NCI-H524 treated with DMSO at 0.1 percent for 48 hours (cell line): ENCODE measurements around the gene TRIM44.
"Not testable (repeated sequence)": the region's sequence is repeated elsewhere in the genome, so short reads cannot be mapped to it uniquely, and the experiment has no call there.

ENCODE experiments used
- DNase-seq: peaks from one replicate; lab custom pipeline; 2025; lab: John Stamatoyannopoulos, UW

The TRIM44 gene

DNA sequence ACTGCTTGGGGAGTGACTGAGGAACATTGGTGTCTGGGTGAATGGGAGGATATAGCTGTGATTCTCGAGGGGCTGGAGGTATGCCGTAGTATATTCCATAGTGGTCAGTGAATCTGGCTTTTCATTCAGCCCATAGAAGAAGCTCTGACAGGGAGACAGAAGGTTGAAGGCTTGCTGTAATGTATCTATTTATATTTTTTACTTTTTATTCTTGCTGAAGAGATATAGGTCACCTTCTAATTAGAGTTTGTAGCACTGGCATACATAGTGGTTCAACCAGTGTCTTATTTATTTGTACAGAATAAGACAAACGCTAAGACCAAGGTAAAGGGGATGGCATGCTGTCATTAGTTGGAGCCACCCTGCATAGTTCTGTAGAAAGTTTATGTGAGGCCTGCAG, 10.0 kb downstream of the TRIM44 start:
- DNase-seq: no peak

DNA sequence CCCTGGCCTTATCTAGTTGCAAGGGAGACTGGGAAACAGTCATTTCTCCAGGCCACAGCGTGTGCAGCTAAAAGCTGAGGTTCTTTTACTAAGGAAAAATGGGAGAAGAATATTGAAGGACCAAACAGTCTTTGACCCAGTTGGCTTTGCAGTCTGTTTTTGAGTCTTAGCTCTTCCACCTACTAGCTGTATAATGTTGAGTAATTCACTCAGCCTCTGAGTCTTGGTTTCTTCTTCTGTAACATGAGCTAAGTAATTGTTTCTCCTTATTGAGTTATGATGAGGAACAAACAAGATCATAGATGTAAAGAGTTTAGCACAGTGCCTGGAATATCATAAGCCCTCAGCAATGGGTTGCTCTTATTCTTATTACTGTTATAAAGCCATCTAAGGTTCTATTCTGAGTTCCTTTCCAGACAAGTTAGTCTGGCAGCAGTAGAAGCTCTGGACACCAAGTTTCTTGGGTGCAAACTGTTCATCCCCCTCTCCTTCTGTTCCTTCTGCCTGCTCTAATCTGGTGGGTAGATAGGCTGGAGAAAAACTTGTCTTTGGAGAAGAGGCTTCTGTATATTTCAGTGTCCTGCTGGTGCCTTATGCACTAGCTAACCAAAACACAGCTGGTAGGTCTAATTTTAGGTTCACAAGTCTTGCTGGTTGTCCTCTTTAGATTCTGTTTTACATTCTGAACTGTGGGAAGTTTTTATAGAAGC, 13.5 kb downstream of the TRIM44 start:
- no peak for DNase-seq

DNA sequence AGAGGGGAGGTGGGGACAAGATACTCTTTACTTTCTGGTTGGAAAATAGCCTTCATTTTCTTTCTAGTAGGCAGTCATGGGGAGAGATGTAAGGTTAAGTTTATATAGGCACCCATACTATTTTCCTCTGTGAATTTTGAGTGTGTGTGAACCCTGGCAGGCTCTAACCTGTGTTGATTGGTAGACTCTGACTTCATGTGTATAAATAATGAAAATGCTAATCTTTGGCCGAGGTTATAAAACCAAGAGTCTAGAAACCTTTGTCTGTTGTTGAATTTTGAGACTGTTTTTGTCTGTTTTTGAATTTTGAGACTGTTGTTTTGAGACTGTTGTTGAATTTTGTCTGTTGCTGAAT, 14.0 kb downstream of the TRIM44 start:
- no peak for DNase-seq

DNA sequence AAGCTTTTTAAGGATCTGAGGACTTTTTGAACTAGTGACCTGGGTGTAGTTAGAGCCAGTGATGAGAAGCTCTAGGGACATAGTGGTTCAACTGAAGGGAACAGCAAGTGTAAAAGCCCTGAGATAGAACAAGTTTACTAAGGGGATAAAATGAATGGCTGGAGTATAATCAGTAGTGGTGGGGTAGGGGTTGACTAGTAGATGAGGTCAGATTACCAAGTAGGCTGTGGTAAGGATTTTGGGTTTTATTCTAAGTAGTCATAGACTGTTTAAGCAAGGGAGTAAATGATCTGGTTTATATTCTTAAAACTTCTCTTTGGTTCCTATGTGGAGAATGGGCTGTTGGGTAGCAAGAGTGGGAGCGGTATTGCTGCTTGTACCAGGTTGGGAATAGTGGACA, 15.3 kb downstream of the TRIM44 start:
- DNase-seq: no peak

DNA sequence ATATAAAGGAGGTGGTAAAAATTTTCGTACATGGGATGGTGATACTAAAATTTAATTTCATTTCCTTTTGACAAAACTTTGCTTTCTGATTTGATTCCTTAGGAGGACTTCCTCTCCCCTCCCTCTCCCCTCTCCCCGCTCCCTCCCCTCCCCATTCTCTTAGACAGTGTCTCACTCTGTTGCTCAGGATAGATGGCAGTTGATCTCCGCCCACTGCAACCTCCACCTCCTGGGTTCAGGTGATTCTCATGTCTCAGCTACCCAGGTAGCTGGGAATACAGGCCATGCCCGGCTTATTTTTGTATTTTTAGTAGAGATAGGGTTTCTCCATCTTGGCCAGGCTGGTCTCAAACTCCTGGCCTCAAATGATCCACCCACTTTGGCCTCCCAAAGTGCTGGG, 15.9 kb downstream of the TRIM44 start:
- DNase-seq: no peak

DNA sequence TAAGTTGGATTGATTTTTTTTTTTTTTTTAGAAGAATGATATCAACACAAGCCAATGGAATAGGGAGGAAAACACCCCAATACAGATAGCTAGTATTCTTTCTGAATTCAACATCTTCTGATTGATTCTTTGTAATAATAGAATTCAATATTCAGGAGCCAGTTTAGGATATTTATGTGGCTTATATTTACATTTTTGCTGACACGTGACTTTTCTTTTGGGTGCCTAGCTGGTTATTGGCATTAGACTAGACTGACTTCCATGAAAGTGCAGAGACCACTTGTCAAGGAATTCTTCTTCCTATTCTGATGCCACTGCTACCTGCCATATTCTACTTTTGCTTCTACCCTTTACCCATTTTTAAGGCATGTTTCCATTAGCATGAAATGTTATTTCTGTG, 16.4 kb downstream of the TRIM44 start:
- no peak for DNase-seq

DNA sequence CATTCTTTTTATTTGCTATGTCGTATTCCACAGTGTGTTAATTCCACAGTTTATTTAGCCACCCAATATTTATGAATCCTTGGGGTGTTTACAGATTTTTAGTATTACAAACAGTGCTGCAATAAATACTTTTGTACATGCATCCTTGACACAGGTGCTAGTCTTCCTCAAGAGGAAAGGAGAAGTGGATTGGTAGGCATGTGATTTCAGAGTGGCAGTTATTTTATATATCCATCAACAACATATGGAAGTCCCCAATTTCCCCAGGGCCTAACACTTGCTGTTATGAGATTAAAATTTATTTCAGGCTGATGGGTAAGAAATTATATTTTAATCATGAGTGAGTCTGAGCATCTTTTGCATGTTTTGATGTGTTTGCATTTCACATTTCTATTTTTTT, 17.9 kb downstream of the TRIM44 start:
- DNase-seq: no peak

DNA sequence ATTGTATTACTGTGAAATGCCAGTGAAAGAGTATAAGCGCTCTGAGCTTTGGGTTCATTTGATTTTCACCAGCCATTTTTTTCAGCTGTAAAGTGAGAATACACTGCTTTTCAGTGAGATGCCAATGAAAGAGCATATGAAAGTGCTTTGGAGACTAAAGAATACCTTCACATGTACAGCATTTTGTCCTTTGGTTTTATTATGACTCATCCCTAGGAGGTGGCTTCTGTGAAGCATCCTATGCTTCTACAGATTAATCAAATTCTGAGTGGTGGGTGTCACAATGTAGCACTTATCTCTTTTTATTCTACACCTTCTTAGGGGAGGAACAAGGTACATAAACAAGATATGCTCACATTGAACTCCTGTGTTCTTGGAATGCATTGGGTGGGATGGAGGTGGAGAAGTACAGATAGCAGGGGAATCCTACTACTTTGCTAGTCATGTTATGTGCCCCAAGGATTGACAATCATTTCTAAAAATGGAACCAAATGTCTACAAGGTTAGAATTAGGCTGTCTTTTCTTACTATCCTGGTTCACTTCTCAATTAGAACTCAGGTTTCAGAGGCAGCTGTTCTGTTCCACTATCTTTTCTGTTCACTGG, 18.7 kb downstream of the TRIM44 start:
- DNase-seq: no peak

DNA sequence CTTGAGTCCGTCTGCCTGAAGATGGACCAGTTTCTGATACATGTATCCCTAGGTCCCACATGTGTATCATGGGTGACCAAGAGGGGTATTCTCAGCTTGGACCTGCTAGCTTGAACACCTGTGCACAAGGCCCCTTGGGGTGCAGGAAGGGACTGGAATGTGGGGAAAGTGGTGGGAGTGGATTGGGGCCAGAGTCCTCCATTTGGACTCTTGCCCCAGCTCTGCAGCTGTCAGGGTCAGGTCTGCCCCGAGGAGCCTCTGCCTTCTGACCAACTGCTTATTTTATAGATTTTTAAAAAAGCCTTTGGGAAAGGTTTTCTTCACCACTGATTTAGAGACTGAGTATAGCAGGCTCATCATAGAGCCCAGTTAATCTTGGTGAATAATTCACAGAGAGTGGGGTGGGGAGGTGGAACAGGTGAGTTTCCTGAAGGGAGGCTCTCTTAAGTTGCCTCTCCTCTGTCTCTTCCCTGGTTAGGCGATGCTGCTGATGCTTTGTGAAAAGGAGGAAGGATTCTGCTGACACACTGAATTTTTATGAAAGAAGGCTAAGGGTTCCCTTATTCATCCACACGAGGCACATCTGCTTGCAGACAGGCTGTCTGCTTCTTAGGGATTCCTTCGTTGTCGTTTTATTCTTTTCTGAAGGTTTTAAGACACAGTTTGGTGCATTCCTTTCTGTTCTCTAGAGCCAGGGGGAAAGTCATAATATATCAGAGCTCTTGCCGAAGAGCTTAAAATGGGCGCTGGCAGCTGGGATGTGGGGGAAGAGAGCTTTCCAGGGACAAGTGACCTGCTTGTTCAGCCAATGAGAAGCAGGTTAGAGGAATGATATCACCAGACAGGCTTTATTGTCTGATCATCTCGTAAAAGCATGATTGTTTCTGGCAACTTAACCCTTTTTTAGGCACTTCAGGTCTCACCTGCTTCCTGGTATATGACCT, 19.9 kb downstream of the TRIM44 start:
- peak; percentile 64 for DNase-seq

DNA sequence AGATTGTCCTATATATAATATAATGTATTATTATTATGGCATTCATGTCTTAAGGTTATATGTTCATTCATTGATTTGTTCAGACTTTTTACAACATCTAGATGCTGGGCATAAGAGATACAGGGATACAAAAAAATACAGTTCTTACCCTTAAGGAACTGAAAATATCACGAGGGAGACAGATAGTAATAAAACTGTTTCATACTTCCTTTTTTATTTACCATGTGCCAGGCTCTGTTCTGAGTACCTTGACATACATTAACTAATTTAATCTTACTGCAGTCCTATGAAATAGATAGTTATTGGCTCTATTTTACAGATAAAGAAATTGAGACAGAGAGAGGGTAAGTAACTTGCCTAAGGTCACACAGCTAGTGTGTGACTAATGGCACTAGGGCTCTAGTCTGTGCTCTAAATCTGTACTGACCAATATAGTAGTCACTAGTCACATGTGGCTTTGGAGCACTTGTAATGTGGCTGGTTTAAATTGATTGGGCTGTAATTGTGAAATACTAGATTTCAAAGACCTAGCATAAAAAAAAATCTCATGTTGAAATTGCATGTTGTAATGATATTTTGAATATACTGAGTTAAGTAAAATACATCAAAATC, 21.3 kb downstream of the TRIM44 start:
- no peak for DNase-seq

DNA sequence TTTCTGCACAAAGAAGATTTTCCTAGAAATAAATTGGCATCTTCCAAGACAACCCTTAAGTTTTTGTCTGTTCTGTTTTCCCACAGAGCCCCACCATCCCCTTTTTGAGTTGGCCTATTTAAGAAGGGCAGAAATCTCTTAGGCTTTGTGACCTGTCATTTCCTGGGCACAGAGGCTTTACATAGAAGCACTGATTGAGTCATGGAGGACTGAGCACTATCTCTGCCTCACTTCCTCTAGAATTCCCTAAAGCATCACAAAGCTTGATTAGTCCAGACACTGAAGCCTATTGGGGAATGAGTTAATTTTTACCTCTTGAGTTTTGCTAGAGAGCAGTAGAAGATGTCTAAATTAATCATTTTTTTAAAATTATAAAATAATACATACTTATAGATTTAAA, 25.4 kb downstream of the TRIM44 start:
- no peak for DNase-seq

DNA sequence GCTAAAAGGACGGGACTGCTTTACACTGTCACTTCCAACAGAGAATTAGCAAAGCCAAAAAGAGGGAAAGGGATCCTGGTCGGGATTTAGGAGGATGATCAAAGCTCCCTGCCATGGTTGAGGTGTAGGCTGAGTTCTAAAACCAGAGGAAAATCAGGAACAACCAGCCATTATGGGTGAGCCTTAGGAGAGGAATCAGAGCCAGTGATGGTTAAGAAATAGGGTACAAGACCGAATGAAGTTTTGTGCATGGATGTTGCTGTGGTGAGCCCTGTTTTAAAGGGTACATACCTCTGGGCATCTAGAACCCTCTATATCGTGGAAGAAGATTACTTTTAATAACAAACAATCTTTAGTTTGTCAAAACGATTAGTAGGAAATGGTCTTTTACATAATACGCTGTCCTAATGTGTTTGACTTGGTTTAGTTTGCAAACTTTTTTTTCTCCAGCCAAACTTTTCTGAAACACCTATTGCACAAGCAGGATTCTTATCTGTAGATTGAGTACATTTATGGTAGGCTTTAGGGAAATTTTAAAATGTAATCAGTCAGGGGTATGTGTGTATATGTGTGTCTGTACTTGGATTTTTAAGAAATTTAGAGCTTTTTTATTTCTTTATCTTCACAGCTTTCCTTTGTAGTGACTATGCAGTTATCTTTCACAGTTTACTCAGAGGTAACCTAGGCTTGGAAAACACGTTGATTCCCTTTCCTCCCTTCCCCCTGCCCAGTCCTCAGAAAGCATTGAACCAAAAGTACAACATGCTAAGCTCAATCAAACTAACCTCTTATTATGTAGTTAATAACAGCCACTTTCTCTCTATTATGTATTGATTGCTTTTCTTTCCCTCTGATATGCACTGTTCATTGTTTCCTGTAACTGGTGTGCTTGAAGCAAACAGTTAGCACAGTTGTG, 26.8 kb downstream of the TRIM44 start:
- DNase-seq: no peak

DNA sequence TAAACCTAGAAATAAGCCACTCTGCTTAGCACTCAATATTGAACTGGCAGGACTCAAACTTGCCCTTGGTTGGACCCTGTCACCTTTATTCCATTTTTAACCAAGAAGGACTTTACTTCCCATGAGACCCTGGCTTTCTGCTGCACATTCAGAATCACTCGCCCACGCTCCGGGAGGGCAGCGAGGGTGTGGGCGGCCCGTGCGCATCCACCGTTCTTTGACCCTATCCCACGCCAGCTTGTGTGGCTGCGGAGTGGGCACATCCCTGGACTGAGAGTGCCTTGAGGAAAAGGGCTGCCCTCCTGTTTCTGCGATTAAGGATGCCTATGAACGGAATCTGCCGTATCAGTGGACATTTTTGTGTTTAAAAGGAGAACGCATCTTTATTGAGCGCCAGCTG, 39.6 kb downstream of the TRIM44 start:
- no peak for DNase-seq

DNA sequence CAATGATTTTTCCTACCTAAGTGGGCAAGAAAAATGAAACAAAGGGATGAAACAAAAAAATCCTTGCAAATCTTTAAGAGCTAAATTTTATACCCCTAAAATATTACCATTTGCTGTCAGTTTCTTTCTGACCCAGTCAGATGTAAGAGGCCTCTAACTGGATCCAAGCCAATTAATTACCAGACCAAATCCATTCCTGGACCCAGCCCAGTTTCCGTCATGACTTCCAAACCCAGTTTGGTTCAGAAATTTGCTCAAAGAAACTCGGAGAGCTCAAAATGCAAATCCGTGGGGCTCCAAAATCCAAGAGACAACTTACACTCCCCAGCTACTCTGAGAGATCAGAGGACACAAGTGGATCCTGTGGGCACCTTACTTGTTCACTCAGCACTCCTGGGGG, 46.8 kb downstream of the TRIM44 start:
- DNase-seq: no peak

DNA sequence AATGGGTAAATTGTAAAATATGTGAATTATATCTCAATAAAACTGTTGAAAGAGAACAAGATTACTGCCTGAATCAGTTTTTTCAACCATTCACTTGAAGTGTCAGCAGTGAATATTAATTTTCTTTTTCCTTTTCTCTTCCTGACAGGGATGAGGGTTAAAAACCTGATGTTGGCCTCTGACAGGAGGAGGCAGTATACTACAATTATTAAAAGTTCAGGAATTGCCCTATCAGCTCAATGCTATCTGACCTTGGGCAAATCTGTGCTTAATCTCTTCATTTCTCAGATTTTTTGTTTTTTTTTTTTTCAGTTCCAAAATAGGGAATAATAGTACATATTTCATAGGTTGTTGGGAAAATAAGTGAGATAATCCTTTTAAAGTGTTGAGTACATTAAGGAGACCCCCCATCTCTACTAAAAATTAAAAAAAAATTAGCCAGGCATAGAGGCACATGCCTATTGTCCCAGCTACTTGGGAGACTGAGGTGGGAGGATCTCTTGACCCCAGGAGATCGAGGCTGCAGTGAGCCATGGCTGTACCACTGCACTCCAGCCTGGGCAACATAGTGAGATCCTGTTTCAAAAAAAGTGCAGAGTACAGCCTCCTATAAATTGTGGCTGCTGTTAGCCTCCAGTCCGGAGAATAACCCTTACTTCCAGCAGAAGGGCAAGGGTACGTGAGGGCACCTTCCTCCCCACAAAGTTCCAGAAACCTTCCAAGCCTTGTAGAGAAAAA, 48.8 kb downstream of the TRIM44 start:
- no peak for DNase-seq

DNA sequence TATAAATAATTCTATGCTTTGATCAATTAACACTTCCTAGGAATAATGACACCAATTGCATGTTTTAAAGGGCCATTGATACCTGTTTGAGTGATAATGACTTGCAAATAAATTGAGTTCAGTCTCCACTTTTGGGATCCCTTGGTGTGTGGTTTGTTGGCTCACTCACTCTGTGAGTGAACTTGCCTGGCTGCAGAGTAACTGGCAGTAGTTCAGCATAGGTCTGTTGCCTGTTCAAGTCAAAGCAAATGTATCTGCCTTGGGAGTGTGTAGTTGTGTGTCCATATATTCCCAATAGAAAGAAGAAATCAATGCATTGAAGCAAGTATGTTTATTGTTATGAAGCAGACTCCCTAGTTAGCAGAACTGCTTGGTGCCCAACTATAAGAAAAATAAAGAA, 49.3 kb downstream of the TRIM44 start:
- DNase-seq: no peak

DNA sequence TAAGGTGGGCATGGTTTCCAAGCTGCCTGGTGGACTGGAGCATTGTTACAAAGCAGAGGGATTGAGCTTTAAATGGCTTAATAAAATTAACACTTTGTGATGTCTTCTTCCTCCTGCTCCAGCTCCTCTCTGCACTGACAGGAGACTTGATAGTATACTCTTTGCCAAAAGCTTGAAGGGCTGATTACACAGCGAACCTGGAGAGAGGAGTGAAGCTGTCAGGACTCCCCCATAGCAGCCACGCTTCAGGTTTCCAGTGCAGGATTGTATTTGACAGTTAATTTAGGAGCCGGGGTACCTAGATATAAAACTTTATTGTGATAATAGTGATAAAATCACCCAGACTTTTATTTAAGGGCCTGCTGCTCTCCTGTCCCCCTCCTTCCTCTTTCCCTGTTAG, 50.0 kb downstream of the TRIM44 start:
- DNase-seq: no peak

DNA sequence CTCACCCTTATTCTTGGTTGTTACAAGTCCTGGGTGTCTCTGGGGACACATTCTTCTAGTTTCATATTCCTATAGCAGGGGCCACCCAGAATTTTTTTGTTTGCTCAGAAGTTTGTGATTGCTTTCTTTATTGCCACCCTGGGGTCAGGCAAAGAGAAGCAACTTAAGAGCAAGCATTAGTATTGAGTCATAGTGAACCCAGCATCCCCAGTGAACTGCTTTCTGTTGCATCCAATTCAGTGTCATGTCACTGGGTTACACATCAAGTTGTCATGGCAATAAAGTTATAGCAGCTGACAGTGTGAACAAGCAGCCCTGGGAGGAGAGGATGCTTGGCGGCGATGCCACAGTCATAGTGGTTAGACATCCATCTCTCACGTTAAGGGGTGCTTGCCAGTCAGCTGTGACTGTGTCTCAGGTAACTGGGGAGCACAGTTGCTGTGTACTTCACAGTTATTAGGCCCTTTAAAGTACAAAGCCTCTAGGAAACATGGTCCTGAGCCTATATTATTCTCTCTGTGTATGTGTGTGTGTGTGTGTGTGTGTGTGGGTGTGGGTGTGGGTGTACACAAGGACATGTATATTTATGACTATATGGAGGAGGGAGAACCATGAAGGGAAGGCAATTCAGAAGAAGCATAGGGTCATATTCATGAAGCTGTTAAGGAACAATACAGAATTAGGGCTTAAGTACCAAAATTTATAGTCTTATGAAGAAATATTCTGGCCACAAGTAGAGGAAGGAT, 52.5 kb downstream of the TRIM44 start:
- no peak for DNase-seq

DNA sequence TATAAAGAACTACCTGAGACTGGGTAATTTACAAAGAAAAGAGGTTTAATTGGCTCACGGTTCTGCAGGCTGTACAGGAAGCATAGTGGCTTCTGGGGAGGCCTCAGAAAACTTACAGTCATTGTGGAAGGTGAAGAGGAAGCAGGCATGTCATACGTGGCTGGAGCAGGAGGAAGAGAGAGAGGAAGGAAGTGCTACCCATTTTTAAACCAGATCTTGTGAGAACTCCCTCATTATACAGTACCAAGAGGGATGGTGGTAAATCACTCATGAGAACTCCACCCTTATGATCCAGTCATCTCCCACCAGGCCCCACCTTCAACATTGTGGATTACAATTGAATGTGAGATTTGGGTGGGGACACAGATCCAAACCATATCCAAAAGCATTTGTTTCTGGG, 53.1 kb downstream of the TRIM44 start:
- not testable (repeated sequence) for DNase-seq

DNA sequence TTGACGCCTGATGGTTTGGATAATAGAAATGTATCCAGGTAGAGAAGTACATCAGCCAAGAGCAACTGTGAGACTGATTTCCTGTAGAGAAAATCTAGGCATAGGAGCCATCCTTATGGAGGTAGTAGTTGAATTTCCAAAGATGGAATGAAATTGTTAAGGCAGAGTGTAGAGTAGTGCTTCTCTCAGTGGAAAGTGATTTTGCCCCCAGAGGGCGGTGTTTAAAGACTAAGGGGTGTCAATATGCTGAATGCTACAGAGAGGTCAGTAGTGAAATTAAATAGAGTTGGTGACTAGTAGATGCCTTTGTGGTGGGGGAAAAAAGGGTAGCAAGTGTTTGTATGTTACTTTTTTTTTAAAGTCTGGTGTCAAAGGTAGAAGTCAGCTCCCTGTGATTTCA, 54.5 kb downstream of the TRIM44 start:
- DNase-seq: no peak
